GM19240 (cell line): Measurements from ENCODE around the gene HACD1.
"Not testable (repeated sequence)": the region's sequence is repeated elsewhere in the genome, so short reads cannot be mapped to it uniquely, and the experiment has no call there.

ENCODE experiments used
- DNase-seq: peaks from one replicate; pipeline ENCODE4 v3.0.0; 2011; ENCODE audit warnings: low spot score; ENCODE audit not compliant: insufficient read length

The HACD1 gene

DNA sequence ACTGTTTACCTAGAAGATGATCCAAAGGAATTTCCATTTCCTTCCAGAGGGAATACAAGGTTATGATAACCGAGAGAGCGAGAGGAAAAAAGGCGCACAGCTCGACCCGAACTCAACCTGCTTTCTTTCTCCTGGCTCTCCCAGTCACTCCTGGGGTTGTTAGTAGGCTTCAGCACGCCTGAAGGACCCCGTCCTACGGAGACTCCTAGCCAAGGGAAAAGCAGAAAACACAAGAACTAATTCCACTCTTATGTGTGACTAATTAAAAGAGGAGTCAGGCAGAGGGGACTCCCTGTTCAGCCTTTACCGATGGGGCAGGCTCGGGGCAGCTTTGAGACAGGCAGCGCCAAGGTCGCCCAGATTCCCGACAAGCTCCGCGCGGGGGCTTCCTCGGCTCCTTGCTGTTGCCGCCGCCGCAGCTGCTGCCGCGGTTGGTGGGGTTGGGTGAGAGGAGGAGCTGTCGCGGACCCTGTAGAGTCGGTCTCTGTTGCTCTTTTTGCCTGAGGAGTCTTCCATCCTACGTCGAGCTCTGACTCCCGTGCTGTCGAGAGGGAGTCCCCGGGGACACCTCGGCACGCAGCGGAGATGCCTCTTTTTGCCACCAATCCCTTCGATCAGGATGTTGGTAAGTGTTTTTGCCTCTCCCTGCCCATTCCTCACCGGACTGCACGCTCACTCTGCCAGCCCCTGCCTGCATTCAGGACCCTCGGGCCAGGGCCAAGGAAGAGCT, 26.7 kb upstream of the HACD1 start, which contains the start of gene STAM:
Gene STAM, plus strand, starts transcription at position 397 of the 730 bp plus-strand sequence. Its CDS starts 189 bp downstream, at position 586.
- DNase-seq: peak; percentile 64

DNA sequence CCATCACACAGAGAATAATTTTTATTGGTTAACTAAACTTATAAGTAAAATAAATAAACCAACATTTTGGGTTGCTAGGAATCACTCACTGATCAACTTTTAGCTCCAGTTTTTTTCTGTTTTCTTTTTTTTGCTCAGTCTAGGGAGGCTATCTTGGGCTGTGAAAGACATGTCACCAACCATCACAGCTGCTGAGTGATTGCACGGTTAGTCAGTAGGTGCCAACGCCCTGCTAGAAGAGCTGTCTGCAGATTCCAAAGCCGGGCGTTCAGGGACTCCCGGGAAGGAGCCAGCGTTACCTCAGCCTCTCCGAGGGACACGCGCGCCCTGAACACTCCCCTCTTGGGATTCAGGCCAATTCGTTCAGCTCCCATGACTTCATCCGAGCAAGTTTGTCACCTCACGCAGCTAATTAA, 26.2 kb upstream of the HACD1 start:
- DNase-seq: no peak

DNA sequence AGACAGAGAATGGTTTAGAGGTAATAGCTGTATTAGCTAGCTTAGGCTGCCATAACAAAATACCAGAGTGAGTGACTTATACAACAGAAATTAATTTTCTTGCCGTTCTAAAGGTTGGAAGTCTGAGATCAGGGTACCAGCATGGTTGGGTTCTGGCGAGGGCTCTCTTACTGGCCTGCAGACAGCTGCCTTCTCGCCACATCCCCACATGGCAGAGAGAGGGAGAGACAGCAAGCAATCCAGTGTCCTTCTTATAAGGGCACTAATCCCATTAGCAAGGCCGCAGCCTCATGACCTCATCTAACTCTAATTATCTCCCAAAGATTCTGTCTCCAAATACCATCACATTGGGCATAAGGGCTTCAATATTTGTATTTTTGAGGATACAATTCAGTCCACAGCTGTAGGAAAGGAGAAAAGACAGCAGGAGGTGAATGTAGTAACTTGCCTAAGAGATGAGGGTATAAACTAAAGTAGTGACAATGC, 23.2 kb upstream of the HACD1 start:
- DNase-seq: no peak

DNA sequence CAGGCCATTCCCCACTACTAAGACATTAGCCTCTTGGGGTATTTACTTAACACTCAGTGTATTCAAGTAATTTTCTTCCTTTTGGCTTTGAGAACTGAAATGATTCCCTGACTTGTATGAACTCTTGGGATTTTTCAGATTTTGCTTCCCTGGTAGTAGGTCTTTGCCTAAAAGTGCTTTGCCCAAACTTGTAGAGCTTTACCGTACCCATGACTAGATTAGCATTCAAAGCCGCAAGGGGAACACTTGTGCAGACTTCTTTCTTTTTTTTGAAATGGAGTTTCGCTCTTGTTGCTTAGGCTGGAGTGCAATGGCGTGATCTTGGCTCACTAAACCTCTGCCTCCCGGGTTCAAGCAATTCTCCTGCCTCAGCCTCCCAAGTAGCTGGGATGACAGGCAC, 20.7 kb upstream of the HACD1 start:
- no peak for DNase-seq

DNA sequence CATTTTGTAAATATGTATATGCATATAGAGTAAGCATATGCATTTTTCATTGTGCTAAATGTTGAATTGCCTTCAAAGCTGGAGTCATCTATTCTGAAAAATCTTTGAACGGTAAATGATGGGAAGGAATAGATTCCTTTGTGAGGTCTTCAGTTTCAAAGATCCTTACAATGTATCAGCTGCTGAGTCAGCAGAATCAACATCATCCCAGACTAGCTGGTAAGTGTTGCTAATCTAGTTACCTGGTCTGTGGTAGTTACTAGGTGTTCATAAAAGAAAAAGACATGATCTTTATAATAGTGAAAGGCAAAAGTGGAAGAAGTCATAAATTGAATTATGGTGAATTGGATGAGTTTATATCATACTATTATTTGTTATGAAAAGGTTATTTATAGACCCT, 16.2 kb upstream of the HACD1 start:
- DNase-seq: no peak

DNA sequence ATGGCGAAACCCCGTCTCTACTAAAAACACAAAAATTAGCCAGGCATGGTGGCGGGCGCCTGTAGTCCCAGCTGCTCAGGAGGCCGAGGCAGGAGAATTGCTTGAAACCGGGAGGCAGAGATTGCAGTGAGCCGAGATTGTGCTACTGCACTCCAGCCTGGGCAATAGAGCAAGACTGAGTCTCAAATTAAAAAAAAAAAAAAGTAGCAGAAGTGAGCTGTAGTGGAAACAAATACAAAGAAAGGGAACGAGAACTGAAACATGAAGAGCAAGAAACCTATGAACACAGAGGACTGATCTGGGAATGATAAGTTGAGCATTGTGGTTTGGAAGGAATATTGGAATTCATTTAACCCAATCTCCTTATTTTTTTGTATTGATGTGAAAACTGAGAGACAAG, 15.4 kb upstream of the HACD1 start:
- not testable (repeated sequence) for DNase-seq

DNA sequence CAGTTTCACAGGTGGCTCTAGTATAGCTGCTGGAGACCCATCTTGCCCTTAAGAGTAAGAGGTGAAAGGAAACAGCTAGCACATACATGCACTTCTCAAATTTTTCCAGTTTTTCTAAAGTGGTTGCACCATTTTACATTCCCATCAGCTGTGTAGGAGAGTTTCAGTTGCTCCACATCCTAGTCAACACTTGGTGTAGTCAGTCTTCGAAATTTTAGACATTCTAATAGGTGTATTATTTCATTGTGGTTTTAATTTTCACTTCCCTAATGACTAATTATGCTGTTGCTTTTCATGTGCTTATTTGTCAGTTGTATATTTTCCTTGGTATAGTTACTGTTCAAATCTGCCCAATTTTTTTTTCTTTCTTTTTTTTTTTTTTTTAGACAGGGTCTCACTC, 9.5 kb upstream of the HACD1 start:
- DNase-seq: no peak

DNA sequence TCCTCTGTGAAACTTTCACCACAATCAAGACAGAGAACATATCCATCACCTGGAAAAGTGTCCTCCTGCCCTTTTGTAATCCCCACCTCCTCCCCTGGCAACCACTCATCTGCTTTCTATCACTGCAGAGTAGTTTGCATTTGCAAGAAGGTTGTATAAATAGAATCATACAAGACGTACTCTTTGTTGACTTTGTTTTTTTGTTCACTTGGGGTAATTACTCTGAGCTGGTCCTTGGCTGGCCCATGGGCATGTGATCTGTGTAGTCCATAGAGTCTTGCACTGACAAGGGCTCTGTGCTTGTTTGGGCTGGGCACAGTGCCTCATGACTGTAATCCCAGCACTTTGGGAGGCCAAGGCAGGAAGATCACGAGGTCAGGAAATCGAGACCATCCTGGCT, 7.8 kb upstream of the HACD1 start:
- no peak for DNase-seq

DNA sequence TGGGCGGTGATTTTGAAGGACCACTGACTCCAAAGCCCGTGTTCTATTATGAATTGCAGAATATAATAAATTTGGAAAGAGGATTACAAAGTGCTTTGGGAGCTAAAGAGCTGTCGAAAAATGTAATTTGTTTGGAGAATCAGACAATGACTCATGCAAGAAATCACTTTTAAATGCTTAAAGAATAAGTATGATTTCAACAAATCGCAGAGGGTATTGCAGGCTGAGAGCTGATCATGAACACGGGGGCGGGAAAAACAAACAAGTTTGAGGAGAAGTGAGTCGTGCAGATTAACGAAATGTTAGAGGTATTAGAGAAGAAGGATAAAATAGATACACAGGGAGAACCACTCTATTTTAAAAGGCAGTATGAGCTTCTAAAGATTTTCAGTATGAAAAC, 4.9 kb upstream of the HACD1 start:
- no peak for DNase-seq

DNA sequence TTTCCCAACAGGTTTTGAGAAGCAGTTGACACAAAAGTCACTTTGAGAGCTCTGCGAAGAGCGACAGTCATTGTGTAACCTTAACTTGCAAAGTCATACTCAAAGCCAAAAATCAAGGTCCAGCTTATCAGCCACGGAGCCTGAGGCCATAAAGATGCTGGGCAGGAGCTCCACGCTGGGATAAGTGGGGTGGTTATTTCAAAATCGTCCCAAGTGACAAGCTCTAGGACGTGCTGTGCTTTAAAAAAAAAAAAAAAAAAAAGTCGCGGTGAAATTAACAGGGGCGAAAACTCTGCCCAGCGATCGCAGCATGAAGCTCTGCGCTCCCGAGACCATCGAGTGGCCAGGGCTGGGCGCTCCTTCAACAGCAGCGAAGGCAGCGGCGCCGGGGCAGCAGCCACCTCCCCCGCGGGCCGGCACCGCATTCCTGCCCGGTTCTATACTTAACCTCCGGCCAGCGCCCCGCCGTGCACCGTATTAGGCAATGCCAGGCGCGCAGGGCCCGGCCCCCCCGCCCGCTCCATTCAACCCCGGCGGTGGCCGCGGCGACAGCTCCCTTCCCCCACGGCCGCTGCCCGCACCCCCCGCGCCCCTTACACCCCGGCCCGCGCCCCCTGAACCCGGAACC, 657 bp downstream of the HACD1 start:
- DNase-seq: no peak

DNA sequence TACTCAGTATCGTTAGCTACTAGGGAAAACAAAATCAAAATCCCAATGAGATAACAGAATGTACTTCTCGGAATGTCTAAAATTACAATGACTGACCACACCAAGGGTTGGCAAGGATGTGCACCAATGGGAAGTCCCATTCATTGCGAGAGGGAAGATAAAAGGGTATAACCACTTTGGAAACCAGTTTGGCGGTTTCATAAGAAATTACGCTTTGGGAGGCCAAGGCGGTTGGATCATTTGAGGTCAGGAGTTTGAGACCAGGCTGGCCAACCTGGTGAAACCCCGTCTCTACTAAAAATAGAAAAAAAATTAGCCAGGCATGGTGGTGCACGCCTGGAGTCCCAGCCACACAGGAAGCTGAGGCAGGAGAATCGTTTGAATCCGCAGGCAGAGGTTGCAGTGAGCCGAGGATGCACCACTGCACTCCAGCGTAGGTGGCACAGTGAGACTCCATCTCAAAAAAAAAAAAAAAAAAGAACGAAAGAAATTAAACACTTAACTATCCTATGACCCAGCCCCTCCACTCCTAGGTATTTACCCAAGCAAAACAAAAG, 7.6 kb downstream of the HACD1 start:
- no peak for DNase-seq

DNA sequence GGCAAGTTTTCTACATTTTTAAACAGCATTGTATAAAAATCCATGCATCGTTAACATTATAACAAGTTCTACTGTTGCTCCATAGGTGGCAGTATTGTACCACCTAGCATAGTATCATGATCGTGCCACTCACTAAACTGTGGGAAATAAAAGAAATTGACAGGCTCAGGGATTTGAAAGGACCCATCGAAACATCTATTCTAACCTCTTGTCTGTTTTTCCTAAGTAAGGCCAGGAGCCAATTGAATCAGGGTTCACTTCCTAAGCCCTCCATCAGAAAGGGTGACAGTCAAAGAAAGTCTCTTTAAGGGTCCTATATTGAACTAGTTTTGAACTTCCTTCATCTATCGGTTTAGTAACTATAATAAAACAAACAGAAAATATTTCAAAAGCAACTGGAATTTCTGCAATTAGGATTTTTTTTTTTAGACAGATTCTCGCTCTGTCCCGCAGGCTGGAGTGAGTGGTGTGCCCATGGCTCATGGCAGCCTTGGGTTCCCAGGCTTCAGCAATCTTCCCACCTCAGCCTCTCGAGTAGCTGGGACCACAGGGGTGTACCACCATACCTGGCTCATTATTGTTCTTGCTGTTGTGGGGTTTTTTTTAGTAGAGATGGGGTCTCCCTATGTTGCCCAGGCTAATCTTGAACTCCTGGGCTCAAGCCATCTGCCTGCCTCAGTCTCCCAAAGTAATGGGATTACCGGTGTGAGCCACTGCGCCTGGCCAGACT, 9.4 kb downstream of the HACD1 start:
- no peak for DNase-seq

DNA sequence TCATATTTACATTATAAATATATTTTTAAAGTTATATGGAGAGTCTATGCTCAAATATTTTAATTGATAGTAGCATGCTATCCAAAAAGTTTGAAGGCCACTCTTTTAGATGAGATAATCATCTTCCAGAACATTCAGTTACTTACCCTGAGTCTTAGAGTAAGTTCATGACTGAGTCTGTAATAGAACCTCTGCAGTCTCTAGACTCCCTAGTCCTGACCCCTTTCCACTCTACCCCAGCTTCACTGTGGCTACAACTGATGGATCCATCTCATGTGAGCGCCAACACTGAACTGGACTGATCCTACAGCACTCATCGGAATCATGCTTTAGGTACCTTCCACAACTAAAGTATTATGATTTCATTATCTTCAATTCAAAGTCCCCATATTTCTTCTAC, 10.1 kb downstream of the HACD1 start:
- DNase-seq: no peak

DNA sequence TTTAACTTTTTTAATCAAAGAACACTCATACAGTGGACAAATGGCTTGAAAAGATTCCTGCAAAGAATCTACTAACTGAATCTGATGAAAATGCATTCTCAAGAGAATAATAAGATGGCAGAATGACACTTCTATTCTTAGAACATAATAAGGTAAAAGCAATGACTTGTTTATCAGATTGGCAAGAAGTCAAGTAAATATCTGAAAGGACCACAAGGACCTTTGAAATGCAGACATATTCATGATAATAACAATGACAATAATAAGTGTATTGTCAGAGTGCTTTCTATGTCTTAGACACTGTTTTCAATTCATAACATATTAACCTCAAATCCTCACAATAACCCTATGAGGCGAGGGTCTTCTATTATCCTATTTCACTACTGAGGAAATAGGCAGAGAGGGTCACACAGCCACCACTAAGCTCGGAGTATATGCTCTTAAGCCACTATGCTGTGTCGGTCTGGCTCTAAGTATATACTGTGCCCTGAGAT, 10.6 kb downstream of the HACD1 start:
- no peak for DNase-seq

DNA sequence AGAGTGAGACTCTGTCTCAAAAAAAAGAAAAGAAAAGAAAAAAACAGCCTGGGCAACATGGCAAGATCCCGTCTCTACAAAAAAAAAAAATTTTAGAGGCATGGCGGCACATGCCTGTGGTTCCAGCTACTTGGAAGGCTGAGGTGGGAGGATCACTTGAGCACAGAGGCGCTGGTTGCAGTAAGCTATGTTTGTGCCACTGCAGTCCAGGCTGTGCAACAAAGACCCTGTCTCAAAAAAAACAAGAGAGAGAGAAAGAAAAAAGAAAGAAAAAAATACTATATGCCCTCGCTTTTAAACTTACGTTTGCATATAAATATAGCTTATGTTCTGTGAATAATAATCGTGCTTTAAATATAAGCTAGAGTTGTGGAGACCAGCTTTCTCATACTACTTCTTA, 11.2 kb downstream of the HACD1 start:
- DNase-seq: no peak

DNA sequence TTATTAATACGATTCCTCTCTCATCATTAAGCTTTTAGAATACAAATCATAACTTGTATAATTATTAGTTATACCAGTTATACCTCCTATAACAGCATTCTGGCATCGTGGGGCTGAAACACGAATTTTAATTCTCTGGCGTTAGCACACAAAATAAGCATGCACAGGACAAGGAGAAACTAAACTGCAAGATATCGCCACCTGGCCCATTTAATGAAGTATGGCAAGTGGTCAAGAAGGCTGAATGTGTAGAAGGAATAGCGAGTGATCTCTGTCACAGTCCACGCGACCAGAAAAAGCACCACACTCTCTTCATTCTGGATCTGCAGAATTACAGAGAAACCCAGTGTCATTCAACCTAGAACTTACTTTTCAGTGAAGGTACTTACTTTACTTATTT, 18.1 kb downstream of the HACD1 start:
- DNase-seq: no peak

DNA sequence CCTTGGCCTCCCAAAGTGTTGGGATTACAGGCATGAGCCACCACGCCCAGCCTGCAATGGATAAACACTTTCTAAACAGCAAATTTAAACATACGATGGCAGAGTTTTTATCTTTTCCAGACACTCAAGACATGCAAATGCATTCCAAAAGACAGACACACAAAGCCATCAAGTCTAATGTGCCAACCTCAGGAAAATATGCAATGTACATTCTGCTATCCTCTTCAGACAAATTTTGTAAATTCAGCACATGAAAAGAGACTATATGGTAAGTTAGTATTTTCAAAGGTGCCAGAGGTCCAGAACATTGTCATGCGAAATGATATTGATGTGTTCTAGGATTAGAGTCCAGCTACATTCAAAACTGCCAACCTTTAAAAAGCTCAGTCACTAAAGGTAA, 19.8 kb downstream of the HACD1 start:
- DNase-seq: no peak

DNA sequence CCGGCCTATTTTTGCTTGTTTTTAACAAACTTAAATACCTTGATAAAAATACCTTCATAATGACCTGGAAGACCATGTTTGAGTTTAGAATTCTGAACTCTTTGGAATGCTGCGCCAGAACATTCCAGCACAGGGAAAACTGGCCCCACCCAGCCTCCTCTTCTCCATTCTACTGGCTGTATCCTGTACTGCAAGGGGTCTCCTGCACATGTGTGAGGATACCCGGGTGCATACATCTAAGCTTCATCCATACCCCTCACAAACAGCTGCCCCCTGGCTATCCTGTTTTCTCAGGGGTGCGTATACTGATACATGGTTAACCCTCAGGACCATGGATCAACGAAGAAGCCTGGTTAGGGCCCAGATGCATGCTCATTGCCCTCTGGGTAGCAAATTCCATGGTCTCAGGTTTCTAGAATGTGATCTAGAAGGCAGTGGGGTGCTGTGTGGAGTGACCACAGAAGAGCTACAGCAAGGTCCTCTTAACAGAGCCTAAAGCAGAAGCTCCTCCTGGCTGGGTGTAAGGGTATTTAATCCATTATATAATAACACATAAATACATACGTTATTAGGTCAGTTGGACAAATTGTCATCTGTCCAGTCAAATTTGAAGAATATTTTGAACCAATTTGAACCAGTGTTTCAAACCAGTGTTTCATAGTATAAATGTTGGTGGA, 26.1 kb downstream of the HACD1 start:
- DNase-seq: no peak

DNA sequence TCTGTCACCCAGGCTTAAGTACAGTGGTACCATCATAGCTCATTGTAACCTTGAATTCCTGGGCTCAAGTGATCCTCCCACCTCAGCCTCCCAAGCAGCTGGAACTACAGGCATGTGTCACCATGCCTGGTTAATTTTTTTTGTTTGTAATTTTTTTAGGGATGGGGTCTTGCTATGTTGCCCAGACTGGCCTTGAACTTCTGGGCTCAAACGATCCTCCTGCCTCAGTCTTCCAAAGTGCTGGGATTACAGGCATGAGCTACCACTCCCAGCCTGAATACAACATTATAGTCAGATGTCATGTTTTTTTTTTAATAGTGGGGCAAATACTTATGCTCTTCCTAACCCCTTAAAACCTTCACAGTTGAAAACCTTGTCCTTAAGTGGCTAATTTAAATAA, 27.9 kb downstream of the HACD1 start:
- DNase-seq: not testable (repeated sequence)

DNA sequence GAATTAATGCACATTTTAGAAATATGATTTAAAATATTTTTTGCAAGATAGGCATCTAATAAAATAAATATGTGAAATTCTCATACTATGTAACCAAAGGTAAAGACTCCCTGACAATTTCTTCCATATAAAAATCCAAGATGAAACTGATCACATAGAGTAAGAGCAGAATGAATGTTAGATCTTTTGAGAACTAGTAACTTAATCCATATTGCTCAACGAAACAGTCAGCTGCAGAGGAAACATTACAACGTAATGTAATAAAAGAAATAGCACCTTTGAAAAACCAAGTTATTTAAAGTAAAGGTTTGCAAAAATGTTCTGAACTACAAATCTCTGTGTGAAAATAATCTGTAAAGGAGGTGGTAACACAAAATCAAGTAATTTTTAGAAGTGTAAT, 28.8 kb downstream of the HACD1 start:
- no peak for DNase-seq

DNA sequence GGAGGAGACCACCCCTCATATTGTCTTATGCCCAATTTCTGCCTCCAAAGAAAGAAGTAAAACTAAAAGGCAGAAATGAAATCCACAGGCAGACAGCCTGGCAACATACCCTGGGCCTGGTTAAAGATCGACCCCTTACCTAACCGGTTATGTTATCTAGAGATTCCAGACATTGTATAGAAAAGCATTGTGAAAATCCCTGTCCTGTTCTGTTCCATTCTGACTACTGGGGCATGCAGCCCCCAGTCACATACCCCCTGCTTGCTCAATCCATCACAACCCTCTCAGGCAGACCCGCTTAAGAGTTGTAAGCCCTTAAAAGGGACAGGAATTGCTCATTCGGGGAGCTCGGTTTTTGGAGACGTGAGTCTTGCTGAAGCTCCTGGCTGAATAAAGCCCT, 29.9 kb downstream of the HACD1 start:
- not testable (repeated sequence) for DNase-seq
